Mammary epithelial cell (primary cell): Measurements from ENCODE around the gene CPNE4.

Experiments
- CTCF ChIP-seq, 2 donors: IDR thresholded peaks in 1 of 2; conservative IDR thresholded peaks in 1 of 2; 2 replicates each; pipeline ENCODE4 v1.5.1; 2011 to 2012; ENCODE audit warnings: inconsistent platforms in 2 of 2, low read length in 2 of 2, mild to moderate bottlenecking in 2 of 2, control low read depth in 1 of 2, low read depth in 1 of 2; ENCODE audit not compliant: insufficient read depth in 1 of 2; ENCODE audit errors: extremely low read depth in 1 of 2
- EZH2 ChIP-seq: IDR thresholded peaks from 2 replicates; pipeline ENCODE4 v1.6.1; 2012; ENCODE audit warnings: low read length, inconsistent platforms, borderline replicate concordance

DNA sequence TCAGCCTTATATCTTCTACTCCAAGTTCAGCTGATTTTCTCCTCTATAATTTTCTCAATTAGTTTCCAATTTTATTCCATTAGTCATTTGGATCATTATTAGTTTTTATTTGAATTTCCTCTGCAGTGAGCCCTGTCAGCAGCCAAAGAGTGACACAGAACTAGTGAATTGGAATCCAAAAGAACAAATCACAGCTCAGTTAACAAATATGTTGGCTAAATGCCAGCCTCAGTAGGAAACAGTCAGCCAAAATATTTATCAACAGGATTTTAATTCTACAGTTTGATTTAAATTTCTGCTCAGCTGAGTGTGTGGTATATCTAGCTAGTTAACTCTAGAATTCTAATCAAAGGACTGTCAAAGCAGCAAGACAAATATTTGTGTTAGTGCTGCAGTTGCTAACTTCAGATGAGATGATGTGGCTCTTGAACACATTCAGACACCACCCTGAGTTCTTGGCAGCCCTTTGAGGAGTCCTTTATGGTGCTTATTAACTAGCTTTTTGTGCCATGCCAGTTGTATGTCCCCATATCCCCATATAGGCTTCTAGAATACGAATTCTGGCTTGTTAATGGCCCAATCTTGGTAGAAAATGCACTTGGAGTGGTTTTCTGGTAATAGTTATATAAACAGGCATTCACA is 194.5 kb downstream of the CPNE4 start:
- TF ChIP-seq CTCF (conservative IDR thresholded peaks at IDR 0.05 in 1 of 2, IDR thresholded peaks at IDR 0.05 in 1 of 2; ENCODE audit: extremely low read depth in 1 of 2, insufficient read depth in 1 of 2, low read depth in 1 of 2, low read length in 2 of 2) (no peak), EZH2 (no peak)
